GM10266 (cell line): Measurements from ENCODE around the gene KCNN3.

Source experiments
- DNase-seq: peaks from one replicate; pipeline ENCODE4 v3.0.0; 2012; ENCODE audit errors: extremely low spot score
- CTCF ChIP-seq: IDR thresholded peaks from 2 replicates; pipeline ENCODE4 v1.5.1; 2012; ENCODE audit warnings: mild to moderate bottlenecking, low read depth; ENCODE audit not compliant: control insufficient read depth, insufficient read depth; ENCODE audit errors: missing control alignments

Gene KCNN3

GRCh38 chr1:154714052-154714623 is 155.9 kb downstream of the KCNN3 start:
- DNase-seq = no peak
- no peak for TF ChIP-seq CTCF

- no peak for DNase-seq
- no peak for TF ChIP-seq CTCF
These were observed 157.1 kb downstream of the KCNN3 start for GRCh38 chr1:154713005-154713404.

- no peak for TF ChIP-seq CTCF
- DNase-seq = no peak
These were observed 157.8 kb downstream of the KCNN3 start for GRCh38 chr1:154712166-154712810.

- no peak for DNase-seq
- no peak for TF ChIP-seq CTCF
These were observed 158.7 kb downstream of the KCNN3 start for GRCh38 chr1:154711416-154711815.

GRCh38 chr1:154710106-154710505 is 160.0 kb downstream of the KCNN3 start:
- DNase-seq = no peak
- TF ChIP-seq CTCF = no peak

GRCh38 chr1:154707901-154708463 is 162.1 kb downstream of the KCNN3 start:
- DNase-seq = no peak
- no peak for TF ChIP-seq CTCF

GRCh38 chr1:154706851-154707250 is 163.2 kb downstream of the KCNN3 start:
- DNase-seq = no peak
- no peak for TF ChIP-seq CTCF
